CD4-positive, alpha-beta memory T cell (primary cell): ENCODE measurements around the gene NF1. TPM values are rescaled to one million over a fixed set of nuclear protein-coding genes. Genes with fewer than 3 reads are reported as not detected.
"Not testable (repeated sequence)": the region's sequence is repeated elsewhere in the genome, so short reads cannot be mapped to it uniquely, and the experiment has no call there.

Experiments used
- CTCF ChIA-PET: fragments of 350-600 bp; sonication (Branson Sonifier 250); formaldehyde crosslinking; loops from one replicate; lab custom pipeline; 2021; ENCODE audit warnings: inconsistent platforms; ENCODE audit not compliant: partially characterized antibody; lab: Charles Lee
- POLR2A ChIA-PET: fragments of 350-600 bp; sonication (Branson Sonifier 250); formaldehyde crosslinking; loops from one replicate; lab custom pipeline; 2021; ENCODE audit not compliant: partially characterized antibody; lab: Charles Lee
- DNase-seq, 5 donors: peaks; one replicate each; pipeline versions ENCODE4 v3.0.0 to v3.0.0-alpha.2; 2020 to 2022; ENCODE audit warnings: mixed read lengths in 1 of 5
- H3K27ac ChIP-seq: one replicate; pipeline ENCODE4 v1.7.0; 2013; ENCODE audit warnings: low read depth, low read length
- H3K27me3 ChIP-seq: 2 replicates; pipeline ENCODE4 v1.7.0; 2013; ENCODE audit warnings: mild to moderate bottlenecking, low read length, moderate library complexity; ENCODE audit not compliant: insufficient read depth
- H3K36me3 ChIP-seq: 2 replicates; pipeline ENCODE4 v1.7.0; 2013; ENCODE audit warnings: mild to moderate bottlenecking, low read length, moderate library complexity; ENCODE audit not compliant: insufficient read depth
- H3K4me1 ChIP-seq: 2 replicates; pipeline ENCODE4 v1.7.0; 2013; ENCODE audit warnings: mild to moderate bottlenecking, low read length, moderate library complexity; ENCODE audit not compliant: insufficient read depth
- H3K4me3 ChIP-seq, 2 donors: one replicate each; pipeline ENCODE4 v1.7.0; 2013; ENCODE audit warnings: low read length in 2 of 2, mild to moderate bottlenecking in 1 of 2
- H3K9me3 ChIP-seq, 2 donors: one replicate each; pipeline ENCODE4 v1.7.0; 2013; ENCODE audit warnings: low read length in 2 of 2, control low read depth in 1 of 2; ENCODE audit not compliant: control insufficient read depth in 1 of 2
- H3K27ac Mint-ChIP-seq, 7 donors: one replicate each; pipeline ENCODE4 v1.8.0; 2020 to 2021; ENCODE audit warnings: mixed read lengths in 7 of 7, mild to moderate bottlenecking in 6 of 7, inconsistent platforms in 3 of 7, moderate library complexity in 3 of 7
- H3K27me3 Mint-ChIP-seq, 2 donors: one replicate each; pipeline ENCODE4 v1.8.0; 2020 to 2021; ENCODE audit warnings: mixed read lengths in 2 of 2
- H3K36me3 Mint-ChIP-seq, 2 donors: one replicate each; pipeline ENCODE4 v1.8.0; 2020 to 2021; ENCODE audit warnings: mixed read lengths in 2 of 2, inconsistent platforms in 1 of 2, mild to moderate bottlenecking in 1 of 2
- H3K4me1 Mint-ChIP-seq, 4 donors: one replicate each; pipeline ENCODE4 v1.8.0; 2020 to 2021; ENCODE audit warnings: mixed read lengths in 4 of 4, mild to moderate bottlenecking in 1 of 4
- H3K4me3 Mint-ChIP-seq, 8 donors: one replicate each; pipeline ENCODE4 v1.8.0; 2020 to 2021; ENCODE audit warnings: mixed read lengths in 8 of 8, mild to moderate bottlenecking in 7 of 8, moderate library complexity in 6 of 8, inconsistent platforms in 3 of 8
- H3K9me3 Mint-ChIP-seq, 8 donors: one replicate each; pipeline ENCODE4 v1.8.0; 2020 to 2021; ENCODE audit warnings: mixed read lengths in 8 of 8, mild to moderate bottlenecking in 5 of 8, inconsistent platforms in 3 of 8, moderate library complexity in 1 of 8
- intact Hi-C: fragments of 100-400 bp; cut with micrococcal nuclease; formaldehyde crosslinking; loops from one replicate; pipeline ENCODE4 v1.15.1; 2023
- polyA plus RNA-seq, 2 donors: library from polyadenylated mRNA; unstranded; fragments of 300-500 nt; fragmentation: Illumina TruSeq; gene quantifications; one replicate each; pipeline ENCODE4 v1.2.3, GENCODE V29; 2021
- total RNA-seq, 2 experiments: library from RNA; stranded (reverse); gene quantifications; one replicate each; pipeline ENCODE4 v1.2.3, GENCODE V29; 2021

NF1 gene
- total and polyA plus RNA-seq, 4 experiments from 2014 or later = 5.5 to 52.4 (median 27.9) TPM

GRCh38 chr17:31085563-31085962 is 9.2 kb upstream of the NF1 start:
- ChIA-PET CTCF (interaction anchor here (1.0 kb wide), 1 partner anchor 288 kb away, joined by 4 read pairs; no protein-coding TSS in a partner anchor), POLR2A (no interaction called here)
- Mint-ChIP-seq H3K4me1 (no peaks in the 10 kb centered on the region), H3K27me3 (no peaks in the 10 kb centered on the region), H3K36me3 (no peaks in the 10 kb centered on the region), H3K9me3 (no peaks in the 10 kb centered on the region), H3K27ac (no peak overlapping the region), H3K4me3 (no peak overlapping the region)
- Histone ChIP-seq H3K9me3 (no peaks in the 10 kb centered on the region), H3K36me3 (no peaks in the 10 kb centered on the region), H3K4me1 (no peaks in the 10 kb centered on the region), H3K27me3 (no peaks in the 10 kb centered on the region), H3K27ac (no peak overlapping the region), H3K4me3 (no peak overlapping the region)
- DNase-seq = no peak
- intact Hi-C loops = no loop called here

GRCh38 chr17:31089471-31089870 is 5.3 kb upstream of the NF1 start:
- Mint-ChIP-seq H3K36me3 (no peaks in the 10 kb centered on the region), H3K9me3 (no peaks in the 10 kb centered on the region)

GRCh38 chr17:31090650-31091049 is 4.1 kb upstream of the NF1 start:
- DNase-seq, intact Hi-C loops, H3K27ac Mint-ChIP-seq, H3K4me1 ChIP-seq, H3K4me3 ChIP-seq, H3K9me3 ChIP-seq, H3K4me3 Mint-ChIP-seq, H3K27me3 ChIP-seq, H3K36me3 Mint-ChIP-seq, H3K27me3 Mint-ChIP-seq, POLR2A ChIA-PET, H3K36me3 ChIP-seq, H3K27ac ChIP-seq, H3K9me3 Mint-ChIP-seq: not testable (repeated sequence)
- H3K4me1 Mint-ChIP-seq = peaks cover under 1 to 10% (median 2%) of the 10 kb centered on the region in 4 donors
- CTCF ChIA-PET = interaction anchor here (0.8 kb wide), 1 partner anchor 8 kb away, joined by 4 read pairs; no protein-coding TSS in a partner anchor

More at GRCh38 chr17:31089471-31089870, 5.3 kb upstream of the NF1 start:
- Histone ChIP-seq H3K4me1 (peaks cover 7% of the 10 kb centered on the region), H3K4me3 (no peak overlapping the region), H3K36me3 (no peaks in the 10 kb centered on the region), H3K9me3 (no peaks in the 10 kb centered on the region), H3K27me3 (no peaks in the 10 kb centered on the region), H3K27ac (no peak overlapping the region)
- ChIA-PET CTCF (no interaction called here), POLR2A (no interaction called here)
- H3K4me3 Mint-ChIP-seq = no peak overlapping the region
- H3K4me1 Mint-ChIP-seq = peaks cover 0 to 6% (median under 1%) of the 10 kb centered on the region in 4 donors
- no peaks in the 10 kb centered on the region for H3K27me3 Mint-ChIP-seq
- DNase-seq = no peak
- intact Hi-C loops = no loop called here
- H3K27ac Mint-ChIP-seq = no peak overlapping the region

- CTCF ChIA-PET = no interaction called here
- Histone ChIP-seq H3K27ac (no peak overlapping the region), H3K4me3 (no peak overlapping the region), H3K27me3 (no peaks in the 10 kb centered on the region), H3K4me1 (peaks cover 13% of the 10 kb centered on the region), H3K36me3 (no peaks in the 10 kb centered on the region), H3K9me3 (no peaks in the 10 kb centered on the region)
- no peaks in the 10 kb centered on the region for H3K27me3 Mint-ChIP-seq
- POLR2A ChIA-PET = no interaction called here
- intact Hi-C loops = no loop called here
- H3K36me3 Mint-ChIP-seq = peaks cover 0 to 3% of the 10 kb centered on the region in 2 donors
- H3K4me3 Mint-ChIP-seq = peak overlapping the region in 6 of 8 donors; percentile 10 to 63 (median 33)
- DNase-seq = no peak
- H3K27ac Mint-ChIP-seq = peak overlapping the region in 6 of 7 donors; percentile 43 to 72 (median 50)
- peaks cover 10 to 20% (median 11%) of the 10 kb centered on the region in 4 donors for H3K4me1 Mint-ChIP-seq
- no peaks in the 10 kb centered on the region for H3K9me3 Mint-ChIP-seq
Observed at GRCh38 chr17:31092475-31093064, 2.2 kb upstream of the NF1 start.

GRCh38 chr17:31093866-31094599 is 744 bp upstream of the NF1 start:
- no peaks in the 10 kb centered on the region for H3K9me3 ChIP-seq
- Mint-ChIP-seq H3K27ac (peak overlapping the region; percentile 81 to 95 (median 93)), H3K9me3 (no peaks in the 10 kb centered on the region), H3K36me3 (peaks cover 0 to 3% of the 10 kb centered on the region in 2 donors), H3K4me3 (peak overlapping the region; percentile 85 to 95 (median 91)), H3K4me1 (peaks cover 10 to 20% (median 12%) of the 10 kb centered on the region in 4 donors), H3K27me3 (no peaks in the 10 kb centered on the region)
- peak in 2 of 5 donors; percentile 3 to 4 for DNase-seq
- peak overlapping the region; percentile 22 to 68 for H3K4me3 ChIP-seq
- CTCF ChIA-PET = interaction anchor here (1.4 kb wide), 1 partner anchor 123 kb away, joined by 3 read pairs; no protein-coding TSS in a partner anchor
- H3K36me3 ChIP-seq = no peaks in the 10 kb centered on the region
- no peaks in the 10 kb centered on the region for H3K27me3 ChIP-seq
- peak overlapping the region; percentile 65 for H3K27ac ChIP-seq
- POLR2A ChIA-PET = interaction anchor here (0.6 to 1.2 kb wide), 4 partner anchors 16 to 970 kb away, joined by 3 read pairs; no protein-coding TSS in a partner anchor
- intact Hi-C loops = no loop called here
- H3K4me1 ChIP-seq = peaks cover 13% of the 10 kb centered on the region

GRCh38 chr17:31095236-31096105 is 694 bp downstream of the NF1 start:
- Mint-ChIP-seq H3K27me3 (no peaks in the 10 kb centered on the region), H3K9me3 (no peaks in the 10 kb centered on the region), H3K27ac (peak overlapping the region; percentile 81 to 97 (median 91)), H3K36me3 (peaks cover 0 to 3% of the 10 kb centered on the region in 2 donors), H3K4me1 (peaks cover 10 to 20% (median 12%) of the 10 kb centered on the region in 4 donors), H3K4me3 (peak overlapping the region; percentile 88 to 95 (median 94))
- DNase-seq = peak; percentile 20 to 52 (median 31)
- intact Hi-C loops = no loop called here
- Histone ChIP-seq H3K27me3 (no peaks in the 10 kb centered on the region), H3K9me3 (no peaks in the 10 kb centered on the region), H3K36me3 (no peaks in the 10 kb centered on the region), H3K4me3 (peak overlapping the region; percentile 68 to 76), H3K4me1 (peaks cover 13% of the 10 kb centered on the region), H3K27ac (peak overlapping the region; percentile 65)
- ChIA-PET POLR2A (interaction anchor here (0.6 to 1.2 kb wide), 4 partner anchors 31 to 217 kb away, joined by 3 read pairs; no protein-coding TSS in a partner anchor), CTCF (interaction anchor here (0.6 kb wide), 1 partner anchor 114 kb away, joined by 3 read pairs; no protein-coding TSS in a partner anchor)
